Testis (tissue), 2 donors: ENCODE data around the gene RAB26.

Source experiments
- CTCF ChIP-seq, 3 experiments: fragments of 450-650 bp in 2 of 3; fragments of 200-600 bp in 1 of 3; sonication (generic) in 1 of 3; IDR thresholded peaks; one replicate each; pipeline ENCODE4 v1.5.1; 2016 to 2019; ENCODE audit warnings: antibody characterized with exemption in 3 of 3, mild to moderate bottlenecking in 2 of 3, moderate library complexity in 1 of 3
- POLR2A ChIP-seq: fragments of 450-650 bp; IDR thresholded peaks from one replicate; pipeline ENCODE4 v1.6.1; 2017; ENCODE audit warnings: antibody characterized with exemption, mild to moderate bottlenecking, moderate library complexity

DNA sequence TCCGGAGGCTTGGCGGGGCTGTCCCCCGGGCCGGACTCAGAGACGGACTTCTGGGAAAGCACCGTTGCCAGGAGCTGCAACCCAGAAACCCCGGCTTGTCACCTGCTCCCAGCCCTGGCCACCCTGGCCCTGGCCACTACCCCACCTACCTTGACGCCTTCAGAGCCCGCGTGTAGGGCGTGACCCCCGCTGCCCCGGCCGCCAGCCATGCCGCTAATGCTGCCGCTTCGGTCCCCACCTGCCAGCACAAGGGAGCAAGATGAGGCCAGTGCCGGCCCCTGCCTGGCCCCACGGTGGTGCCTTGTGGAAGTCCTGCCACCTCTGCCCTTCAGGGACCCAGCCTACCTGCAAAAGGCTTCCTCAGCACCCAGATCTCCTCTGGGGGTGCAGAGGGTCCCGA lies 36.5 kb downstream of the RAB26 start:
- TF ChIP-seq CTCF (IDR thresholded peaks at IDR 0.05) (no peak), POLR2A (no peak)
